PC-3 (cell line): ENCODE measurements around the gene CRYBG2. TPM values are rescaled to one million over a fixed set of nuclear protein-coding genes. Genes with fewer than 3 reads are reported as not detected.

Source experiments
- ATAC-seq: fragments of 200-7000 bp; cut with Tn5 transposase; 2 replicates; pipeline ENCODE4 v1.9.1; 2020; ENCODE audit warnings: mild to moderate bottlenecking, moderate library complexity
- BruUV-seq: library from RNA; stranded (reverse); fragments of 400-500 nt; replicated peaks from 2 replicates; lab custom pipeline; 2021; lab: Mats Ljungman, UMichigan
- CTCF ChIA-PET: fragments of 300-600 bp; sonication (Branson Sonifier 250); formaldehyde crosslinking; loops from one replicate; lab custom pipeline; 2022; ENCODE audit warnings: antibody characterized with exemption; lab: Charles Lee
- POLR2A ChIA-PET: fragments of 300-600 bp; sonication (Branson Sonifier 250); formaldehyde crosslinking; loops from one replicate; lab custom pipeline; 2022; ENCODE audit warnings: antibody characterized with exemption; ENCODE audit not compliant: unreplicated experiment; lab: Charles Lee
- DNase-seq: peaks from one replicate; pipeline ENCODE4 v3.0.0-alpha.2; 2015
- H2AFZ ChIP-seq: fragments of 300-600 bp; sonication (generic); 2 replicates; pipeline ENCODE4 v1.6.0; 2016; ENCODE audit warnings: antibody characterized with exemption, low read length
- H3F3A ChIP-seq: fragments of 300-600 bp; sonication (generic); one replicate; pipeline ENCODE4 v1.6.0; 2017; ENCODE audit warnings: antibody characterized with exemption, low read length, control low read depth, mild to moderate bottlenecking; ENCODE audit not compliant: unreplicated experiment
- H3K27ac ChIP-seq: fragments of 300-600 bp; sonication (generic); 2 replicates; pipeline ENCODE4 v1.5.1; 2016; ENCODE audit warnings: mild to moderate bottlenecking, low read length
- H3K27me3 ChIP-seq: fragments of 300-600 bp; sonication (generic); 2 replicates; pipeline ENCODE4 v1.6.1; 2016; ENCODE audit warnings: low read length, mixed read lengths
- H3K36me3 ChIP-seq: fragments of 300-600 bp; sonication (generic); 2 replicates; pipeline ENCODE4 v1.6.1; 2016; ENCODE audit warnings: low read depth, mixed run types, low read length, mixed read lengths
- H3K4me1 ChIP-seq: fragments of 300-600 bp; sonication (generic); 2 replicates; pipeline ENCODE4 v1.5.1; 2016; ENCODE audit warnings: low read length; ENCODE audit not compliant: insufficient read depth
- H3K4me2 ChIP-seq: fragments of 300-600 bp; sonication (generic); 2 replicates; pipeline ENCODE4 v1.6.0; 2016; ENCODE audit warnings: low read length
- H3K4me3 ChIP-seq: fragments of 300-600 bp; sonication (generic); 2 replicates; pipeline ENCODE4 v1.5.1; 2016; ENCODE audit warnings: mild to moderate bottlenecking, low read length, mixed read lengths
- H3K79me2 ChIP-seq: fragments of 300-600 bp; sonication (generic); 2 replicates; pipeline ENCODE4 v1.6.1; 2017; ENCODE audit warnings: low read length, mixed read lengths
- H3K9ac ChIP-seq: fragments of 300-600 bp; sonication (generic); 2 replicates; pipeline ENCODE4 v1.6.0; 2016; ENCODE audit warnings: mild to moderate bottlenecking, low read length
- H3K9me2 ChIP-seq: fragments of 300-600 bp; sonication (generic); replicated peaks from 2 replicates; pipeline ENCODE4 v1.6.1; 2016; ENCODE audit warnings: mixed run types, low read length, mixed read lengths
- H3K9me3 ChIP-seq: fragments of 300-600 bp; sonication (generic); 2 replicates; pipeline ENCODE4 v1.6.1; 2016; ENCODE audit warnings: low read length, mixed read lengths
- H4K20me1 ChIP-seq: fragments of 300-600 bp; sonication (generic); 2 replicates; pipeline ENCODE4 v1.6.1; 2016; ENCODE audit warnings: low read length, mixed read lengths
- EZH2 ChIP-seq: fragments of 300-600 bp; sonication (generic); IDR thresholded peaks from one replicate; pipeline ENCODE4 v1.6.1; 2017; ENCODE audit warnings: antibody characterized with exemption, mild to moderate bottlenecking, low read length; ENCODE audit not compliant: unreplicated experiment
- EZH2phosphoT487 ChIP-seq: fragments of 300-600 bp; sonication (generic); IDR thresholded peaks from 2 replicates; pipeline ENCODE4 v1.6.1; 2018; ENCODE audit warnings: mild to moderate bottlenecking, antibody characterized with exemption, low read length, borderline replicate concordance
- intact Hi-C: fragments of 100-400 bp; cut with micrococcal nuclease; formaldehyde crosslinking; loops from 2 replicates; pipeline ENCODE4 v1.9.0; 2023
- total RNA-seq: library from RNA; depleted of rRNA; stranded (reverse); fragments of >200 nt; gene quantifications from 2 replicates; pipeline ENCODE4 v1.2.3, GENCODE V29; 2014
- TF ChIP-seq, protein P1 (sequence below): fragments of 300-600 bp; sonication (generic); conservative IDR thresholded peaks from 2 replicates; pipeline ENCODE4 v1.5.1; 2017; ENCODE audit warnings: antibody characterized with exemption, low read depth, mild to moderate bottlenecking, low read length

The CRYBG2 gene
- total RNA-seq, 1 experiment from 2014 or later, result 15.3 TPM

DNA sequence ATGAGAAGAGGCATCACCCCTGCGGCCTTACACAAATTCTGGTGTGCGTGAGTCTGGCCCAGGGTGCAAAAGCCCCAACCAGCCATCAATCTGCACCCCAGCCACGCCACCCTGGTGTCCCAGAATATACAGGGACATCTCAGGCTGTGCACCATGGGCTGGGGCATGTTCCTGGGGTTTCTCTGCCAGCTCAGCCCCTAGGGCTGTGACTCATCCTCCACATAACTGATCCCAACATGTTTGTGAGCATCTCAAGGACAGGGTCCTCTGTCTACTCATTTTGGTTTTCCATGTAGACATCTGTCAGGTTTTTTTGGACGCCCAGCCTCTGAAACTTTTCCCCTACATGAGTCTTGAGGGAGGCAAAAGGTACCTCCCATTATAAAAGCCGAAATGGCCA lies 18.1 kb upstream of the CRYBG2 start:
- ChIA-PET POLR2A (no interaction called here), CTCF (no interaction called here)

GRCh38 chr1:26370591-26371382 lies 16.9 kb upstream of the CRYBG2 start:
- BruUV-seq, result no TSS peak
- Histone ChIP-seq H4K20me1 (no peaks in the 10 kb centered on the region), H3K9me2 (no peaks in the 10 kb centered on the region), H3K36me3 (no peaks in the 10 kb centered on the region), H3F3A (no peaks in the 10 kb centered on the region), H3K4me2 (no peak overlapping the region), H3K79me2 (no peaks in the 10 kb centered on the region), H3K9me3 (no peaks in the 10 kb centered on the region), H3K4me1 (0 out of 2 replicates have a peak, but pooled peaks cover 2% of the 10 kb centered on the region), H3K9ac (no peak overlapping the region), H3K4me3 (no peak overlapping the region), H3K27me3 (no peaks in the 10 kb centered on the region), H2AFZ (no peak overlapping the region), H3K27ac (no peak overlapping the region)
- ChIA-PET CTCF (no interaction called here), POLR2A (no interaction called here)
- ATAC-seq (no peak), DNase-seq (no peak)
- TF ChIP-seq, protein P1, sequence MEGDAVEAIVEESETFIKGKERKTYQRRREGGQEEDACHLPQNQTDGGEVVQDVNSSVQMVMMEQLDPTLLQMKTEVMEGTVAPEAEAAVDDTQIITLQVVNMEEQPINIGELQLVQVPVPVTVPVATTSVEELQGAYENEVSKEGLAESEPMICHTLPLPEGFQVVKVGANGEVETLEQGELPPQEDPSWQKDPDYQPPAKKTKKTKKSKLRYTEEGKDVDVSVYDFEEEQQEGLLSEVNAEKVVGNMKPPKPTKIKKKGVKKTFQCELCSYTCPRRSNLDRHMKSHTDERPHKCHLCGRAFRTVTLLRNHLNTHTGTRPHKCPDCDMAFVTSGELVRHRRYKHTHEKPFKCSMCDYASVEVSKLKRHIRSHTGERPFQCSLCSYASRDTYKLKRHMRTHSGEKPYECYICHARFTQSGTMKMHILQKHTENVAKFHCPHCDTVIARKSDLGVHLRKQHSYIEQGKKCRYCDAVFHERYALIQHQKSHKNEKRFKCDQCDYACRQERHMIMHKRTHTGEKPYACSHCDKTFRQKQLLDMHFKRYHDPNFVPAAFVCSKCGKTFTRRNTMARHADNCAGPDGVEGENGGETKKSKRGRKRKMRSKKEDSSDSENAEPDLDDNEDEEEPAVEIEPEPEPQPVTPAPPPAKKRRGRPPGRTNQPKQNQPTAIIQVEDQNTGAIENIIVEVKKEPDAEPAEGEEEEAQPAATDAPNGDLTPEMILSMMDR, result no peak
- TF ChIP-seq EZH2 (no peak), EZH2phosphoT487 (no peak)
- intact Hi-C loops, result no loop called here

More for the DNA sequence above, 18.1 kb upstream of the CRYBG2 start:
- ATAC-seq (peak; percentile 66), DNase-seq (peak; percentile 55)
- no peaks in the 10 kb centered on the region for H3K79me2 ChIP-seq
- H3K36me3 ChIP-seq, result no peaks in the 10 kb centered on the region
- TF ChIP-seq EZH2, result no peak
- H3K4me3 ChIP-seq, result no peak overlapping the region
- H3K27ac ChIP-seq, result no peak overlapping the region
- intact Hi-C loops, result no loop called here
- H3K9ac ChIP-seq, result no peak overlapping the region
- no peak overlapping the region for H2AFZ ChIP-seq
- H3K9me2 ChIP-seq, result no peaks in the 10 kb centered on the region
- H4K20me1 ChIP-seq, result no peaks in the 10 kb centered on the region
- no peaks in the 10 kb centered on the region for H3F3A ChIP-seq
- no peaks in the 10 kb centered on the region for H3K27me3 ChIP-seq
- no peak overlapping the region for H3K4me2 ChIP-seq
- H3K4me1 ChIP-seq, result 0 out of 2 replicates have a peak, but pooled peaks cover 2% of the 10 kb centered on the region
- no TSS peak for BruUV-seq
- H3K9me3 ChIP-seq, result no peaks in the 10 kb centered on the region

DNA sequence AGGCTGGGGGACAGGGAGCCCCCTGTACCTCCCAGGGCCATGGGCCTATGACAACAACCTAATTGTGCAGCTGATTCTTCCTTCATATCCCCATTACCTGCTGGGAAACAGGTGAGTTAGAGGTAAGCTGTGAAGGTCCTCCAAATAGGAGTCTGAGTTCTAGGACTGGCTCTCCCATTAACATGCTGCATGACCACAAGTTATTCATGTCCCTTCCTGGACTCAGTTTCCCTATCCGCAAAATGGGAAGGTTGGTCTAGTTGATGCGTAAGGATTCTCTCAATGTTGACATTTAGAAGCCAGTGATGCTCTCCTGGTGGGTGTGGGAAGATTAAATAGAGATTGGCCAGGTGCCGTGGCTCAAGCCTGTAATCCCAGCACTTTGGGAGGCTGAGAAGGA lies 14.6 kb upstream of the CRYBG2 start:
- H3K4me2 ChIP-seq, result no peak overlapping the region
- H3K27me3 ChIP-seq, result no peaks in the 10 kb centered on the region
- CTCF ChIA-PET, result no interaction called here
- H3K4me1 ChIP-seq, result 0 out of 2 replicates have a peak, but pooled peaks cover 2% of the 10 kb centered on the region
- no peak overlapping the region for H3K9ac ChIP-seq
- no peak for DNase-seq
- H3K9me3 ChIP-seq, result no peaks in the 10 kb centered on the region
- H3K36me3 ChIP-seq, result no peaks in the 10 kb centered on the region
- BruUV-seq, result no TSS peak
- no peak overlapping the region for H3K27ac ChIP-seq
- intact Hi-C loops, result no loop called here
- H3K4me3 ChIP-seq, result no peak overlapping the region
- POLR2A ChIA-PET, result no interaction called here
- no peaks in the 10 kb centered on the region for H3K79me2 ChIP-seq
- no peak for ATAC-seq
- no peaks in the 10 kb centered on the region for H3K9me2 ChIP-seq
- no peak overlapping the region for H2AFZ ChIP-seq
- H4K20me1 ChIP-seq, result no peaks in the 10 kb centered on the region
- H3F3A ChIP-seq, result no peaks in the 10 kb centered on the region
- TF ChIP-seq EZH2, result no peak
